PFSK-1 (cell line): ENCODE data around the gene SPOCD1.

ENCODE experiments used
- POLR2AphosphoS5 ChIP-seq: IDR thresholded peaks from 2 replicates; pipeline ENCODE4 v1.6.1; 2012; ENCODE audit warnings: low read depth, mild to moderate bottlenecking, control low read depth, low read length, moderate library complexity
- TAF1 ChIP-seq: IDR thresholded peaks from 2 replicates; pipeline ENCODE4 v1.6.1; 2012; ENCODE audit warnings: low read length, control low read depth, borderline replicate concordance; ENCODE audit not compliant: insufficient read depth
- TF ChIP-seq, protein P1 (sequence below), 2 experiments: IDR thresholded peaks; 2 replicates each; pipeline versions ENCODE4 v1.6.1 to v1.8.0; 2011 to 2012; ENCODE audit warnings: low read depth in 2 of 2, low read length in 2 of 2, control low read depth in 1 of 2, inconsistent platforms in 1 of 2, mild to moderate bottlenecking in 1 of 2, moderate library complexity in 1 of 2; ENCODE audit not compliant: insufficient read depth in 1 of 2

DNA sequence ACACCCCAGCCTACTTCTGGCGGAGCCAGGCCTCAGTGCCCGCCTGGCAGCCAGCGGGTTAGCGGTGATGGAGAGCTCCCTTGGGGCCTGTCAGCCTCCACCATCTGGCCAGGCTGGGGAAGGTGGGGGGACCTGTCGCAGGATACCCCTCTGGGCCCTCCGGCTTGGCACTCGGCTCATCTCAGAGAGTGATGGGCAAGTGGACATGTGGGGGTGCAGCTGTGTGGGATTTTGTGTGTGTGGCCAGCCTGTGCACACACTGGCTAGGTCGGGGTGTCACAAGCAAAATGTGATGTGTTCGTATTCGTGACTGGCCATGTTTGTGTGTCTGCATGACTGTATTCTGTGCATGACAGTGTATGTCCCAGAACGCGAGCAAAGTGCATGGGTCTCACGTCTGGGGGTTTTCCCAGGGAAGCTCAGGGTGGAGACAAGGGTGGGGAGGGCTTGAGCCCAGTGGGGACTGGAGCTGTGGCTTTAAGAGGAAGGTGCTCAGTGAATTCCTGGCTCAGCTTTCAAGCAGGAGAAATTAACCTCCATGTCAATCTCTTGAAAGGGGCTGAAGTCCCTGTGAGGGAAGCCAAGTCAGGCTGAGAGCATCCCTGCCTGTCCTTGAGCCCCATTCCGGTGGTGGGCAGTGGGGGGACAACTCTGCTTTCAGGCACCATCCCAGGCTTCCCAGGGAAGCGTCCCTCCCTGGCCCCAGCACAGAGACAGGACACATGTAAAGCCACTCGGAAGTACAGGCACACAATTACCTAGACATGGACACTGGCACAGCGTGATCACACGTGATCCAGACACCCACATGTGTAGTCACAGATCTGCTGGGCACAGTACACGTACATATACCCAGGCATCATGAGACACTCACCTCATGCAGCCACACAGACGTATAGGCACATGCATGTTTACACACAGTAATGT lies 30.5 kb downstream of the SPOCD1 start:
- TF ChIP-seq POLR2AphosphoS5 (no peak), TAF1 (no peak)
- TF ChIP-seq, protein P1, sequence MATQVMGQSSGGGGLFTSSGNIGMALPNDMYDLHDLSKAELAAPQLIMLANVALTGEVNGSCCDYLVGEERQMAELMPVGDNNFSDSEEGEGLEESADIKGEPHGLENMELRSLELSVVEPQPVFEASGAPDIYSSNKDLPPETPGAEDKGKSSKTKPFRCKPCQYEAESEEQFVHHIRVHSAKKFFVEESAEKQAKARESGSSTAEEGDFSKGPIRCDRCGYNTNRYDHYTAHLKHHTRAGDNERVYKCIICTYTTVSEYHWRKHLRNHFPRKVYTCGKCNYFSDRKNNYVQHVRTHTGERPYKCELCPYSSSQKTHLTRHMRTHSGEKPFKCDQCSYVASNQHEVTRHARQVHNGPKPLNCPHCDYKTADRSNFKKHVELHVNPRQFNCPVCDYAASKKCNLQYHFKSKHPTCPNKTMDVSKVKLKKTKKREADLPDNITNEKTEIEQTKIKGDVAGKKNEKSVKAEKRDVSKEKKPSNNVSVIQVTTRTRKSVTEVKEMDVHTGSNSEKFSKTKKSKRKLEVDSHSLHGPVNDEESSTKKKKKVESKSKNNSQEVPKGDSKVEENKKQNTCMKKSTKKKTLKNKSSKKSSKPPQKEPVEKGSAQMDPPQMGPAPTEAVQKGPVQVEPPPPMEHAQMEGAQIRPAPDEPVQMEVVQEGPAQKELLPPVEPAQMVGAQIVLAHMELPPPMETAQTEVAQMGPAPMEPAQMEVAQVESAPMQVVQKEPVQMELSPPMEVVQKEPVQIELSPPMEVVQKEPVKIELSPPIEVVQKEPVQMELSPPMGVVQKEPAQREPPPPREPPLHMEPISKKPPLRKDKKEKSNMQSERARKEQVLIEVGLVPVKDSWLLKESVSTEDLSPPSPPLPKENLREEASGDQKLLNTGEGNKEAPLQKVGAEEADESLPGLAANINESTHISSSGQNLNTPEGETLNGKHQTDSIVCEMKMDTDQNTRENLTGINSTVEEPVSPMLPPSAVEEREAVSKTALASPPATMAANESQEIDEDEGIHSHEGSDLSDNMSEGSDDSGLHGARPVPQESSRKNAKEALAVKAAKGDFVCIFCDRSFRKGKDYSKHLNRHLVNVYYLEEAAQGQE (IDR thresholded peaks at IDR 0.05; ENCODE audit: insufficient read depth in 1 of 2, low read depth in 2 of 2, low read length in 2 of 2): no peak
